GM23248 (cell line): Measurements from ENCODE around the gene GNL1.

ENCODE experiments used
- EZH2 ChIP-seq: fragments of 200-600 bp; sonication (generic); IDR thresholded peaks from 2 replicates; pipeline ENCODE4 v1.6.1; 2018; ENCODE audit warnings: antibody characterized with exemption, mild to moderate bottlenecking; ENCODE audit not compliant: insufficient read depth, poor library complexity, severe bottlenecking
- EZH2phosphoT487 ChIP-seq: fragments of 200-600 bp; sonication (generic); IDR thresholded peaks from 2 replicates; pipeline ENCODE4 v1.6.1; 2018; ENCODE audit warnings: antibody characterized with exemption, moderate library complexity, mild to moderate bottlenecking, low read depth; ENCODE audit not compliant: insufficient read depth

DNA sequence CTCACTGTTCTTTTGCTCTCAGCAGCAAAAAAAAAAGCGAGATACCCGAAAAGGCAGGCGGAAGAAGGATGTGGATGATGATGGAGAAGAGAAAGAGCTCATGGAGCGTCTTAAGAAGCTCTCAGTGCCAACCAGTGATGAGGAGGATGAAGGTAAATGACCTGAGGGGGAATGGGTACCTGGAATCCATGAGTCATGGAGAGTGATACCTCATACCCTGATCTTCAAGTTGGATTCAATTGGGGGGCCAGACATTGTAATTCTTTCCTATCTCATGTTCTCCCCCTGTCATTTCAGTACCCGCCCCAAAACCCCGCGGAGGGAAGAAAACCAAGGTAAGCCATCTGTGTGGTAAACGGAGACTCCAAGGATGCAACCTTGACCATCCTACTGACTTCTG is 21.8 kb upstream of the GNL1 start:
- TF ChIP-seq EZH2phosphoT487 = no peak
- no peak for TF ChIP-seq EZH2
